SHP77 (cell line): ENCODE results near the gene IQSEC1.

ENCODE experiments used
- DNase-seq, 2 experiments: peaks; one replicate each; lab custom pipeline; 2025; lab: John Stamatoyannopoulos, UW

The IQSEC1 gene

GRCh38 chr3:12954180-12954579, 119.0 kb downstream of the IQSEC1 start:
- no peak for DNase-seq

GRCh38 chr3:12953201-12953995, 119.8 kb downstream of the IQSEC1 start:
- no peak for DNase-seq

GRCh38 chr3:12952343-12953200, 120.7 kb downstream of the IQSEC1 start:
- no peak for DNase-seq

- DNase-seq = no peak
Observed at GRCh38 chr3:12948891-12949711, 124.1 kb downstream of the IQSEC1 start.

- no peak for DNase-seq
Observed at GRCh38 chr3:12948371-12948770, 124.9 kb downstream of the IQSEC1 start.

- no peak for DNase-seq
Observed at GRCh38 chr3:12947504-12948369, 125.5 kb downstream of the IQSEC1 start.

- DNase-seq = no peak
Observed at GRCh38 chr3:12946649-12947316, 126.4 kb downstream of the IQSEC1 start.

GRCh38 chr3:12946251-12946648, 127.0 kb downstream of the IQSEC1 start:
- no peak for DNase-seq

GRCh38 chr3:12944849-12945248, 128.4 kb downstream of the IQSEC1 start:
- DNase-seq = no peak

GRCh38 chr3:12944413-12944812, 128.8 kb downstream of the IQSEC1 start:
- DNase-seq = no peak

- no peak for DNase-seq
Observed at GRCh38 chr3:12943124-12944021, 129.9 kb downstream of the IQSEC1 start.

- DNase-seq = no peak
Observed at GRCh38 chr3:12941495-12942023, 131.7 kb downstream of the IQSEC1 start.

GRCh38 chr3:12940854-12941253, 132.4 kb downstream of the IQSEC1 start:
- DNase-seq = no peak

- no peak for DNase-seq
Observed at GRCh38 chr3:12939137-12939536, 134.1 kb downstream of the IQSEC1 start.

GRCh38 chr3:12938258-12938711, 134.9 kb downstream of the IQSEC1 start:
- no peak for DNase-seq

- DNase-seq = no peak
Observed at GRCh38 chr3:12935861-12936830, 137.1 kb downstream of the IQSEC1 start.

- DNase-seq = no peak
Observed at GRCh38 chr3:12935023-12935860, 138.0 kb downstream of the IQSEC1 start.
